PC-3 (cell line): ENCODE measurements around the gene AMT. TPM values are rescaled to one million over a fixed set of nuclear protein-coding genes. Genes with fewer than 3 reads are reported as not detected.

ENCODE experiments used
- ATAC-seq: fragments of 200-7000 bp; cut with Tn5 transposase; 2 replicates; pipeline ENCODE4 v1.9.1; 2020; ENCODE audit warnings: mild to moderate bottlenecking, moderate library complexity
- BruUV-seq: library from RNA; stranded (reverse); fragments of 400-500 nt; replicated peaks from 2 replicates; lab custom pipeline; 2021; lab: Mats Ljungman, UMichigan
- CTCF ChIA-PET: fragments of 300-600 bp; sonication (Branson Sonifier 250); formaldehyde crosslinking; loops from one replicate; lab custom pipeline; 2022; ENCODE audit warnings: antibody characterized with exemption; lab: Charles Lee
- POLR2A ChIA-PET: fragments of 300-600 bp; sonication (Branson Sonifier 250); formaldehyde crosslinking; loops from one replicate; lab custom pipeline; 2022; ENCODE audit warnings: antibody characterized with exemption; ENCODE audit not compliant: unreplicated experiment; lab: Charles Lee
- DNase-seq: peaks from one replicate; pipeline ENCODE4 v3.0.0-alpha.2; 2015
- H2AFZ ChIP-seq: fragments of 300-600 bp; sonication (generic); 2 replicates; pipeline ENCODE4 v1.6.0; 2016; ENCODE audit warnings: antibody characterized with exemption, low read length
- H3F3A ChIP-seq: fragments of 300-600 bp; sonication (generic); one replicate; pipeline ENCODE4 v1.6.0; 2017; ENCODE audit warnings: antibody characterized with exemption, low read length, control low read depth, mild to moderate bottlenecking; ENCODE audit not compliant: unreplicated experiment
- H3K27ac ChIP-seq: fragments of 300-600 bp; sonication (generic); 2 replicates; pipeline ENCODE4 v1.5.1; 2016; ENCODE audit warnings: mild to moderate bottlenecking, low read length
- H3K27me3 ChIP-seq: fragments of 300-600 bp; sonication (generic); 2 replicates; pipeline ENCODE4 v1.6.1; 2016; ENCODE audit warnings: low read length, mixed read lengths
- H3K36me3 ChIP-seq: fragments of 300-600 bp; sonication (generic); 2 replicates; pipeline ENCODE4 v1.6.1; 2016; ENCODE audit warnings: low read depth, mixed run types, low read length, mixed read lengths
- H3K4me1 ChIP-seq: fragments of 300-600 bp; sonication (generic); 2 replicates; pipeline ENCODE4 v1.5.1; 2016; ENCODE audit warnings: low read length; ENCODE audit not compliant: insufficient read depth
- H3K4me2 ChIP-seq: fragments of 300-600 bp; sonication (generic); 2 replicates; pipeline ENCODE4 v1.6.0; 2016; ENCODE audit warnings: low read length
- H3K4me3 ChIP-seq: fragments of 300-600 bp; sonication (generic); 2 replicates; pipeline ENCODE4 v1.5.1; 2016; ENCODE audit warnings: mild to moderate bottlenecking, low read length, mixed read lengths
- H3K79me2 ChIP-seq: fragments of 300-600 bp; sonication (generic); 2 replicates; pipeline ENCODE4 v1.6.1; 2017; ENCODE audit warnings: low read length, mixed read lengths
- H3K9ac ChIP-seq: fragments of 300-600 bp; sonication (generic); 2 replicates; pipeline ENCODE4 v1.6.0; 2016; ENCODE audit warnings: mild to moderate bottlenecking, low read length
- H3K9me2 ChIP-seq: fragments of 300-600 bp; sonication (generic); replicated peaks from 2 replicates; pipeline ENCODE4 v1.6.1; 2016; ENCODE audit warnings: mixed run types, low read length, mixed read lengths
- H3K9me3 ChIP-seq: fragments of 300-600 bp; sonication (generic); 2 replicates; pipeline ENCODE4 v1.6.1; 2016; ENCODE audit warnings: low read length, mixed read lengths
- H4K20me1 ChIP-seq: fragments of 300-600 bp; sonication (generic); 2 replicates; pipeline ENCODE4 v1.6.1; 2016; ENCODE audit warnings: low read length, mixed read lengths
- EZH2 ChIP-seq: fragments of 300-600 bp; sonication (generic); IDR thresholded peaks from one replicate; pipeline ENCODE4 v1.6.1; 2017; ENCODE audit warnings: antibody characterized with exemption, mild to moderate bottlenecking, low read length; ENCODE audit not compliant: unreplicated experiment
- EZH2phosphoT487 ChIP-seq: fragments of 300-600 bp; sonication (generic); IDR thresholded peaks from 2 replicates; pipeline ENCODE4 v1.6.1; 2018; ENCODE audit warnings: mild to moderate bottlenecking, antibody characterized with exemption, low read length, borderline replicate concordance
- intact Hi-C: fragments of 100-400 bp; cut with micrococcal nuclease; formaldehyde crosslinking; loops from 2 replicates; pipeline ENCODE4 v1.9.0; 2023
- total RNA-seq: library from RNA; depleted of rRNA; stranded (reverse); fragments of >200 nt; gene quantifications from 2 replicates; pipeline ENCODE4 v1.2.3, GENCODE V29; 2014
- TF ChIP-seq, protein P1 (sequence below): fragments of 300-600 bp; sonication (generic); conservative IDR thresholded peaks from 2 replicates; pipeline ENCODE4 v1.5.1; 2017; ENCODE audit warnings: antibody characterized with exemption, low read depth, mild to moderate bottlenecking, low read length

AMT gene
- total RNA-seq, 1 experiment from 2014 or later = 1.8 TPM

DNA sequence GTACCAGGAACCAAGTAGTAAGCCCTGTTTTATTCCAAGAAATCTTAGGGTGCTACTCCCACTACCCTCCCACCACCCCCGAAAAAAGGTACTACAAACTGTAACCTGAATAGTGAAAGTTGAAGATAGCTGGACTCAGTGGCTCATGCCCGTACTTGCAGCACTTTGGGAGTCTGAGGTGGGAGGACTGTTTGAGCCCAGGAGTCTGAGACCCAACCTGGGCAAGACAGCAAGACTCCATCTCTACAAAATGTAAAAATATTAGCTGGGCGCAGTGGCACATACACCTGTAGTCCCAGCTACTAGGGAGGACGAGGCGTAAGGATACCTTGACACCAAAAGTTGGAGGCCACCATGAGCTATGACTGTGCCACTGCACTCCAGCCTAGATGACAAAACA lies 18.4 kb downstream of the AMT start:
- Histone ChIP-seq H3K27ac (no peak overlapping the region), H3K4me1 (peaks cover 5% of the 10 kb centered on the region; the same call in 1 of the 2 replicates), H3K79me2 (peaks cover 100% of the 10 kb centered on the region), H3K9me2 (no peaks in the 10 kb centered on the region), H2AFZ (no peak overlapping the region), H3K27me3 (no peaks in the 10 kb centered on the region), H3F3A (peaks cover 11% of the 10 kb centered on the region), H4K20me1 (peaks cover 61% of the 10 kb centered on the region), H3K4me3 (no peak overlapping the region), H3K36me3 (peaks cover 19% of the 10 kb centered on the region), H3K4me2 (no peak overlapping the region), H3K9ac (no peak overlapping the region), H3K9me3 (no peaks in the 10 kb centered on the region)
- CTCF ChIA-PET = no interaction called here
- no peak for DNase-seq
- TF ChIP-seq, protein P1, sequence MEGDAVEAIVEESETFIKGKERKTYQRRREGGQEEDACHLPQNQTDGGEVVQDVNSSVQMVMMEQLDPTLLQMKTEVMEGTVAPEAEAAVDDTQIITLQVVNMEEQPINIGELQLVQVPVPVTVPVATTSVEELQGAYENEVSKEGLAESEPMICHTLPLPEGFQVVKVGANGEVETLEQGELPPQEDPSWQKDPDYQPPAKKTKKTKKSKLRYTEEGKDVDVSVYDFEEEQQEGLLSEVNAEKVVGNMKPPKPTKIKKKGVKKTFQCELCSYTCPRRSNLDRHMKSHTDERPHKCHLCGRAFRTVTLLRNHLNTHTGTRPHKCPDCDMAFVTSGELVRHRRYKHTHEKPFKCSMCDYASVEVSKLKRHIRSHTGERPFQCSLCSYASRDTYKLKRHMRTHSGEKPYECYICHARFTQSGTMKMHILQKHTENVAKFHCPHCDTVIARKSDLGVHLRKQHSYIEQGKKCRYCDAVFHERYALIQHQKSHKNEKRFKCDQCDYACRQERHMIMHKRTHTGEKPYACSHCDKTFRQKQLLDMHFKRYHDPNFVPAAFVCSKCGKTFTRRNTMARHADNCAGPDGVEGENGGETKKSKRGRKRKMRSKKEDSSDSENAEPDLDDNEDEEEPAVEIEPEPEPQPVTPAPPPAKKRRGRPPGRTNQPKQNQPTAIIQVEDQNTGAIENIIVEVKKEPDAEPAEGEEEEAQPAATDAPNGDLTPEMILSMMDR = no peak
- TF ChIP-seq EZH2phosphoT487 (no peak), EZH2 (no peak)
- POLR2A ChIA-PET = no interaction called here
- BruUV-seq = no TSS peak
- ATAC-seq = no peak
- intact Hi-C loops = no loop called here

DNA sequence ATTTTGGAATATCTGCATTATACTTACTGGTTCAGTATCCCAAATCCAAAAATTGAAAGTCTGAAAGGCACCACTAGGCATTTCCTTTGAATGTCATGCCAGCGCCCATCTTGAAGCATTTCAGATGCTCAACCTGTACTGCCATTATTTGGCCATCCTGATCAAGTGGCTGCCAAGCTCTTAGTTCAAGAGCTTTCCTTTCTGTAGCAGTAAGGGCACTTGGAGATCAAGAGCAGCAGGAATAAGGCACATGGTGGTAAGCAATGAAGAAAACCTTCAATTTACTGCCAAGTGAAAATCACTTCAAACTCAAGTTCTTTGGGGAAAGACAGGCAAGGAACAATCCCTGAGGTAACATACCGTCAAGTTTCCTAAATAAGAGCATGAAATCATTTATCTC lies 20.5 kb downstream of the AMT start:
- CTCF ChIA-PET = no interaction called here
- POLR2A ChIA-PET = no interaction called here
- Histone ChIP-seq H3K27me3 (no peaks in the 10 kb centered on the region), H3F3A (peaks cover 8% of the 10 kb centered on the region), H3K79me2 (peaks cover 100% of the 10 kb centered on the region), H3K9ac (no peak overlapping the region), H3K4me1 (peaks cover 5% of the 10 kb centered on the region; the same call in 1 of the 2 replicates), H3K9me3 (no peaks in the 10 kb centered on the region), H3K4me3 (no peak overlapping the region), H3K36me3 (peaks cover 20% of the 10 kb centered on the region), H3K27ac (no peak overlapping the region), H3K4me2 (no peak overlapping the region), H2AFZ (no peak overlapping the region), H3K9me2 (no peaks in the 10 kb centered on the region), H4K20me1 (peaks cover 59% of the 10 kb centered on the region)
- ATAC-seq (no peak), DNase-seq (no peak)
- no TSS peak for BruUV-seq
- TF ChIP-seq EZH2 (no peak), EZH2phosphoT487 (no peak)
- TF ChIP-seq, protein P1 = no peak
- intact Hi-C loops = no loop called here

DNA sequence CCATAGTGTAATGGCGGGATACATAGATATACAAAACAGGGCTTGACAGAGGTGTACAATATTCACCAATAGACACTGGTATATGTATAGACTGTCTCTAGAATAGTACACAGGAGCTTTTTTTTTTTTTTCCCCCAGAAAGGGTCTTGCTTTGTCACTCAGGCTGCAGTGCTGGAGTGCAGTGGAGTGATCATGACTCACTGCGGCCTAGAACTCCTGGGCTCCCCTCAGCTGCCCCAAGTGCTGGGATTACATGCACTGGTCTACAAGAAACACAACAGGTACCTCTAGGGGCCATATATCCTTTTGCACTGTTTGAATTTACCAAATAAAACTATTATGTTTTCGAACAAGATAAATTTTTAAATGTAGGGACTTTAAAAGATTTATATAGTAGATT lies 22.8 kb downstream of the AMT start:
- H3K36me3 ChIP-seq = peaks cover 36% of the 10 kb centered on the region
- peaks cover 8% of the 10 kb centered on the region for H3F3A ChIP-seq
- ChIA-PET CTCF (no interaction called here), POLR2A (interaction anchor here (0.6 kb wide), 1 partner anchor 50 kb away, joined by 8 read pairs; no protein-coding TSS in a partner anchor)
- H3K4me2 ChIP-seq = no peak overlapping the region
- TF ChIP-seq EZH2phosphoT487 = no peak
- TF ChIP-seq, protein P1 = no peak
- no peak for TF ChIP-seq EZH2
- no peak overlapping the region for H3K27ac ChIP-seq
- intact Hi-C loops = no loop called here
- H3K4me3 ChIP-seq = no peak overlapping the region
- peaks cover 100% of the 10 kb centered on the region for H3K79me2 ChIP-seq
- BruUV-seq = no TSS peak
- no peaks in the 10 kb centered on the region for H3K9me3 ChIP-seq
- H3K9ac ChIP-seq = no peak overlapping the region
- DNase-seq (no peak), ATAC-seq (peak; percentile 33; the same call in 1 of the 2 replicates)
- no peak overlapping the region for H2AFZ ChIP-seq
- H3K27me3 ChIP-seq = no peaks in the 10 kb centered on the region
- peaks cover 59% of the 10 kb centered on the region for H4K20me1 ChIP-seq
- H3K9me2 ChIP-seq = no peaks in the 10 kb centered on the region
- no peaks in the 10 kb centered on the region for H3K4me1 ChIP-seq
